D341Med (cell line): ENCODE results near the gene TAAR5.
"Not testable (repeated sequence)": the region's sequence is repeated elsewhere in the genome, so short reads cannot be mapped to it uniquely, and the experiment has no call there.

Experiments
- DNase-seq: peaks from one replicate; pipeline ENCODE4 v3.0.0; 2012; ENCODE audit warnings: low spot score

TAAR5 gene

DNA sequence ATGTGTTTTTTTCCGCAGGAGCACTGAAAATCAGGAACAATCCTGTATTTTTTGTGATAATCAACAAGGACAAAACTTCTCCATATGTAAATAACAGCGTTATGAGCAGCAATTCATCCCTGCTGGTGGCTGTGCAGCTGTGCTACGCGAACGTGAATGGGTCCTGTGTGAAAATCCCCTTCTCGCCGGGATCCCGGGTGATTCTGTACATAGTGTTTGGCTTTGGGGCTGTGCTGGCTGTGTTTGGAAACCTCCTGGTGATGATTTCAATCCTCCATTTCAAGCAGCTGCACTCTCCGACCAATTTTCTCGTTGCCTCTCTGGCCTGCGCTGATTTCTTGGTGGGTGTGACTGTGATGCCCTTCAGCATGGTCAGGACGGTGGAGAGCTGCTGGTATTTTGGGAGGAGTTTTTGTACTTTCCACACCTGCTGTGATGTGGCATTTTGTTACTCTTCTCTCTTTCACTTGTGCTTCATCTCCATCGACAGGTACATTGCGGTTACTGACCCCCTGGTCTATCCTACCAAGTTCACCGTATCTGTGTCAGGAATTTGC lies 19.2 kb downstream of the TAAR5 start, which contains the start of gene TAAR6:
TAAR6 (plus strand) TSS at position 102 of the 557 bp plus-strand sequence; CDS start at position 102, 0 bp downstream.
- no peak for DNase-seq

DNA sequence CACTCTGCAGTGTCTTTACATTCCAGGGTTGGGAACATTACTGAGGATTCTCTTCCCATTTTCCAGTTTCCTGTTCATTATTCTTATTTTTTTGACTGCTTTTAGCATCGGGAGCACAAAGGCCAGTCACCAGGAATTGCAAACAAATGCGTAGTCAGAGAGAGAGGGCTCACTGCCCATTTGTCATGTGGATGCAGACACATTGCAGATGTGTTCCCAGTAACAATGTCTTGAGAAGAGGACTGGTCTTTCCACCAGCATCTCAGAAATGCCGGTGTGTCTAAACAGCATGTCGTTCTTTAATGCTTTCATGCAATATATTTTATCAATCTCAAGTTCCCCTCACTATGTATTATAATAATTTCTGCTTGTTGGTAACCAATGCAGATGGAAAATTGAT lies 20.4 kb downstream of the TAAR5 start:
- no peak for DNase-seq

DNA sequence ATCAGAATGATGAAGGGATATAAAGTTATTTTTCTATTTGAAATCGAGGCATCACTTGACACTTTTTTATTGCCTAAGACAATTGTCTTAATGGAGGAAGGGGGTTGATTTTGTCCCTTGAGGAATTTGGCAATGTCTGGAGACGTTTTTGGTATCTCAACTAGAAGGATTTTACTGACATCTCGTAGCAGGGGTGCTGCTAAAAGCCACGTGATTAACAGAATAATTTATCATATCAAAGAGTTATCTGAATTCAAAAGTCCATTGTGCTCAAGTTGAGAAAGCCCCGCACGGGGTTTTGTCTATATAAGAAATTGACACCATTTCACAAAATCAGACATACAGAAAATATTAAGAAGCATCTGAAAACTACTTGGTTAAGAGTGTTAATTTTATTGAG lies 20.9 kb downstream of the TAAR5 start:
- DNase-seq: no peak

GRCh38 chr6:132567566-132567965 lies 22.0 kb downstream of the TAAR5 start:
- no peak for DNase-seq

DNA sequence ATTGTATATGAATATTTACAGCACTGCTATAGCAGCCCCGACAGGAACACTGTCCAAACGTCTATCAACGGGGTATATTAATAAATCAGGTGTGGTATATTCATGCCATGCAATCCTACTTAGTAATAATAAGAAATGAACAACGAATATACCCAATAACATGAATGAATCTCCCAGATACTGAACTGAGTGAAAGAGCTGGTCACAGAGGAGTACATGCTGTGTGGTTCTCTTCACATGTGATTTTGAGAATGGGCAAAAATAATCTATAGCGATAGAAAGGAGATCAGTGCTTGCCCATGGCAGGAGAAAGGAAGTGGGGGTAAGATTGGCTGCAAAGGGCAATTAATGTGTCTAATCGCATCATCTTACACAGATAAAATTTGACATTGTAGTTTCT lies 23.1 kb downstream of the TAAR5 start:
- no peak for DNase-seq

- DNase-seq: not testable (repeated sequence)
Measured at GRCh38 chr6:132560087-132560486, 29.5 kb downstream of the TAAR5 start.

- DNase-seq: no peak
Measured at GRCh38 chr6:132552372-132552771, 37.2 kb downstream of the TAAR5 start, which contains the start of gene TAAR8. TAAR8 (plus strand) TSS chr6:132552672; CDS start chr6:132552693, 21 bp downstream.

- DNase-seq: no peak
Measured at GRCh38 chr6:132551214-132551613, 38.3 kb downstream of the TAAR5 start.

DNA sequence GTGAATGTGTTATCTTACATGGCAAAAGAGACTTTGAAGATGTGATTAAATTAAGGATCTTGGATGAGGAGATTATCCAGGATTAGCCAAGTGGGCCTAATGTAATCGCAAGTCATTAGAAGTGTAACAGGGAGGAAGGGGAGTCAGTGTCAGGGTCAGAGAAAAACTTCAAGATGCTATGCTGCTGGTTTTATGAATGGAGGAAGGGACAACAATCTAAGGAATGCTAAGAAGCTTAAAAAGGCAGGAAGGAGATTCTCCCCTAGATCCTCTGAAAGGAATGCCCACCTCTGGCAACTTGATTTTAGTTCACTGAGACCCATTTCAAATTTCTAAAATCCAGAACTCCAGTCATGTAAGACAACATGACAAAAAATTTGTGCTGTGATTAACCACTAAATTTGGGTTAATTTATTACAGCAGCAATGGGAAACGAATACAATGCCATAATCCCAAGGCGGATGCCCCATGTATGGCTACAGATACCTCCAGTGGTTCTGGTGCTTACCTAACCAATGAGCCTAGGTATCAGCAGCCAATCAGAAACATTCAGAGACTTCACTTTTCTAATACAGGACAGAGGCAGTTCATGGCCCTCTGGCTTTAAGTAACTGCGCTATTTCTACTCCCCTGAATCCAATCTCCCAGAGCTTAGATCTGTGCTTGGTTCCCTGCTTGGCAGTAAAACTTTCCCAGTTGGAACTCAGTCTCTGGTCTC lies 40.6 kb downstream of the TAAR5 start:
- DNase-seq: no peak

DNA sequence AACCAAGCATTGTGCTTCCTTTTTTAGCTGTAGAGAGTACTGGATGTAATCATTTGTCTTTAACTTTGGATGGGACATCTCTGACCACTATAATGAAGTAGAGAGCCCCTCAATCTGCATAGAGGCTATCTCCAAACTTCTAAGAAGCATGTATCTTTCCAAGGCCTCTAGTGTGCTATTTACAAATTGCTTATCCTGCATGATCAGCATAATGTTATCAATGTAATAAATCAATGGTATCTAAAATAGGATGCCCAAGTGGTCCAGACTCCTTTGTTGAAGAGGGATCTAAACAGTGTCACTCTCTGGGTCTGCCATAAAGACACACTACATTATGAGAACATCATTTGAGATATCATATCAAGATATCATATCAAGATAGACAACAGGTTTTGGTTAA lies 44.7 kb downstream of the TAAR5 start:
- DNase-seq: no peak
